Mucosa of rectum (tissue), 2 donors: ENCODE measurements around the gene RUNX1.

ENCODE experiments used
- H3K27ac ChIP-seq, 2 donors: one replicate each; pipeline ENCODE4 v1.7.0; 2013; ENCODE audit warnings: inconsistent platforms in 2 of 2, low read depth in 2 of 2, low read length in 2 of 2
- H3K27me3 ChIP-seq, 2 donors: one replicate each; pipeline ENCODE4 v1.7.0; 2013; ENCODE audit warnings: low read length in 2 of 2; ENCODE audit not compliant: control insufficient read depth in 2 of 2, insufficient read depth in 2 of 2
- H3K36me3 ChIP-seq, 2 donors: one replicate each; pipeline ENCODE4 v1.7.0; 2013; ENCODE audit warnings: low read length in 2 of 2; ENCODE audit not compliant: control insufficient read depth in 2 of 2, insufficient read depth in 2 of 2
- H3K4me1 ChIP-seq, 2 donors: one replicate each; pipeline ENCODE4 v1.7.0; 2013; ENCODE audit warnings: low read length in 2 of 2, mild to moderate bottlenecking in 1 of 2; ENCODE audit not compliant: control insufficient read depth in 2 of 2, insufficient read depth in 2 of 2
- H3K4me3 ChIP-seq, 2 donors: one replicate each; pipeline ENCODE4 v1.7.0; 2013; ENCODE audit warnings: low read length in 2 of 2
- H3K9ac ChIP-seq, 2 donors: one replicate each; pipeline ENCODE4 v1.7.0; 2013; ENCODE audit warnings: low read length in 2 of 2, low read depth in 1 of 2, mild to moderate bottlenecking in 1 of 2
- H3K9me3 ChIP-seq, 2 donors: one replicate each; pipeline ENCODE4 v1.7.0; 2013; ENCODE audit warnings: low read length in 2 of 2; ENCODE audit not compliant: control insufficient read depth in 2 of 2
- donor health status: healthy.
- donor health status: Normal muscosa, but diverticular disease.

Gene RUNX1

DNA sequence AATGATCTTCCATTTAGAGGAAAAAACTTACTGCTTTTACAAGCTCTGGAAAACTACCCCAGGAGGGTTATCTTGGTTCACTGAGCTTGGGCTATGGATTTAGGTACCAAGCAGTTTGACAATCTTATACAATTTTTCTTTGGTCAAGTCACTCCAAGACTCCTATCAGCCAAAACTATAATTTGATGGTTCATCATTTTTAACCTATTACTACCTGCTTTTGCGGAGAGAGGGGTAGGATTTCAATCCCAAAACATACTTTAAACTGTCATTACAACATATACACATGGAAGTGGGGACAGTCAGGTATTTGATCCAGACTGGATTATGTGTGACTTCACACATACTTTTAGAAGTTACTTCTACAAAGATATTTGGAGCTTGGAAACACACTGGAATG, 71.8 kb downstream of the RUNX1 start:
- Histone ChIP-seq H3K27me3 (no peaks in the 10 kb centered on the region), H3K27ac (no peak overlapping the region), H3K9ac (no peak overlapping the region), H3K9me3 (no peaks in the 10 kb centered on the region), H3K4me3 (no peak overlapping the region), H3K36me3 (no peaks in the 10 kb centered on the region), H3K4me1 (peaks cover 0 to 2% of the 10 kb centered on the region in 2 donors)

DNA sequence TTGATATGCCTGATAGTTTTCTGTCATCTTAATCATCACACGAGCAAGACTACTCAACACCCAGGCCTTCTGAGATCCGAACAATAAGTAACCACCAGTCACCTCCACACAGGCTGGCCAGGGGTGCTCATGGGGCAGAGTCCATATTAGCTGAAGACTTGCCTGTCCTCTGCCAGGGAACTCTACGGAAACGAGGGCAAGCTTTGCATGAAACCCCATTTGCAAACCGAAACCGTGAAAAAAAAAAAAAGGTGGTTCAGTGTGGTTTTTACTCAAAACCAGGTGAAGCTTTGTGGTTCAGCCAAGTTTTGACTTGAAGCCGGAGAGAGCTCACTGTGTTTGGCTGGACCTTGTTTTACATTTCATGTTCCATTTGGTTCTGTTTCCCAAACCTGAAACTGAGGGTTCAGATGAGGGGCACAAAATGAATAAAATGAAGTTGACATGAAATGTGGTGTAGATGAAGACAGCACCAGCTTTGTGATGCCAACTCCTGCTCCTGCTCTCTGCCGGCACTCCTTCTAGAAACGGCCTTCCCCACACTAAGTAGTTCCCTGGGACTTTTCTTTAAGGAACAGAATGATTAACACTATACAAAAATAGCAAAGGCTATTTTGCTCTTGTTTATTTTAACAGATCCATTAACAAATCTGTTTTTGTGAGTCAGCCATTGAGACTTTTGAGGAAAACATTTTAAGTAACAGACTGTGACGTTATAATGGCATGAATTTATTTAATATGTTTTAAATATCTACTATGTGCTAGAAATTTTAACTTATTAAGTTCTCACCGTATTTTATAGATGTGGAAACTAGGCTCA, 74.7 kb downstream of the RUNX1 start:
- Histone ChIP-seq H3K4me3 (no peak overlapping the region), H3K27ac (no peak overlapping the region), H3K27me3 (no peaks in the 10 kb centered on the region), H3K36me3 (no peaks in the 10 kb centered on the region), H3K4me1 (peaks cover 0 to 2% of the 10 kb centered on the region in 2 donors), H3K9ac (no peak overlapping the region), H3K9me3 (no peaks in the 10 kb centered on the region)

DNA sequence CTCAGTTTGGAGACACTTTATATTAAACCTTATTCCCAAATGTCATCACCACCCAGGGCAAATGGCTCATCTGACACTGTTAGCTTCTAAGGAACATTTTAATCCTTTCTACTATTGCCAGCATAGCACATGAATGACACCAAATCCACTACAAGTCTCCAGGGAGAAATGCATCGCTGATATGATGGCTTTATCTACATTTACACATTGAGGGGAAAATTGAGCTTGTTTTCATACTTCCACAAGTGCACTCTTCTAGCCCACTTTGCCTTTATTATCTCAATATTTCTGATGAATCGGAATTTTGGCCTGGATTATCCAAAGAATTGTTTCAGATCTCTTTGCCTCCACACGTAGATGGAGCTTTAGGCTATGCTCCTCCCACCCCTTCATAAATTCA, 75.4 kb downstream of the RUNX1 start:
- H3K27me3 ChIP-seq, result no peaks in the 10 kb centered on the region
- H3K36me3 ChIP-seq, result no peaks in the 10 kb centered on the region
- H3K4me1 ChIP-seq, result peaks cover 0 to 2% of the 10 kb centered on the region in 2 donors
- no peaks in the 10 kb centered on the region for H3K9me3 ChIP-seq
- no peak overlapping the region for H3K9ac ChIP-seq
- no peak overlapping the region for H3K27ac ChIP-seq
- no peak overlapping the region for H3K4me3 ChIP-seq

DNA sequence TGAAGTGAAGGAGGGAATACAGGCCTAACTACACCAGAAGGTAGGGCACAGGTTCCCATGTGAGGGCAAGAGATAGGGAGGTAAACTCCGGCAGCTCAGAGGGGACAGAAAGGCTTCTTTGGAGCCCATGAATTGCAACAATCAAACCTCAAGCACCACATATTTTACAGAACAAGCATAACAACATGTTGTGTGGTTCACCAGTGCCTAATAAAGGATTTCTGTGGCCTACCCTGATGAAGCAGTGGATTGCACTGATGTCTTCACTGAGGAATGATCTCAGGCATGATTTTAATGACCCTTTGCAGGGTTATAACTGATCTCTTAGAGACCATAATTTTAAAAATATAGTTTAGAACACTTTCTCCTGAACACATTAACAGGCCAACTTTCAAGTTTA, 77.4 kb downstream of the RUNX1 start:
- H3K4me1 ChIP-seq, result peaks cover 0 to 2% of the 10 kb centered on the region in 2 donors
- H3K27me3 ChIP-seq, result no peaks in the 10 kb centered on the region
- no peak overlapping the region for H3K9ac ChIP-seq
- no peaks in the 10 kb centered on the region for H3K36me3 ChIP-seq
- H3K9me3 ChIP-seq, result no peaks in the 10 kb centered on the region
- no peak overlapping the region for H3K27ac ChIP-seq
- no peak overlapping the region for H3K4me3 ChIP-seq

DNA sequence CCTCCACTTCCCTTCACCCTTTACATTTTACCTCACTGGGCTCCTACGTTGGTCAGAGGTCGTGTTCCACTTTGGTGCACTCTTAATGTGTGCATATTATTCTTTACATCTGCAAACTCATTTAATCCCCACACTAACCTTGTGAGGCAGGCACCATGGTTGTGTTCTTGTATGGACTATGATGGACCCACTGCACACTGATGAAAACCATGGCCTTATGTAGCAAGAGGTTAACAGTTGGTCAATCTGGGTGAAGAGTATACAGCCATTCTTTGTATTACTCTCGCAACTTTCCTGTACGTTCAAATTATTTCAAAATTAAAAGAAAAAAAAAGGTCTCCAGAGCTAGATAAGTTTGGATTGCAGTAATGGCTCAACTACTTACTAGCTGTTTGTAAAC, 78.5 kb downstream of the RUNX1 start:
- Histone ChIP-seq H3K27ac (no peak overlapping the region), H3K36me3 (no peaks in the 10 kb centered on the region), H3K9me3 (no peaks in the 10 kb centered on the region), H3K9ac (no peak overlapping the region), H3K27me3 (no peaks in the 10 kb centered on the region), H3K4me3 (no peak overlapping the region), H3K4me1 (peaks cover 0 to 5% of the 10 kb centered on the region in 2 donors)

DNA sequence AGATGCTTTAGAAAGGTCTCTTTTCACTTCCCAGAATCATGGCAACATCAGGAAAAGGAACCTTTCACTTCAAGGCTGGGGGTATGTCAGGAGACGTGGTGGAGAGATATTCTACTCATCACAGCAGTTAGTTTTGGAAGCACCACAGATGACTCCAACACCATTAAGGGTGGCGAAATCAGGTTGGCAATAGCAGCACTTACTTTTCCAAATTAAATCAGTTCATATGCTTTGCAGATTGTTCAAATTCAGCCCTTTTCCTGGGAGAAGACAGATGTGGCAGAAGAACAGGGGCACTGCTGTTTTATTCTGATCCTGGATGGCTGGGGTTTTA, 79.0 kb downstream of the RUNX1 start:
- Histone ChIP-seq H3K27me3 (no peaks in the 10 kb centered on the region), H3K9me3 (no peaks in the 10 kb centered on the region), H3K4me1 (peaks cover 0 to 5% of the 10 kb centered on the region in 2 donors), H3K4me3 (no peak overlapping the region), H3K27ac (no peak overlapping the region), H3K36me3 (no peaks in the 10 kb centered on the region), H3K9ac (no peak overlapping the region)

DNA sequence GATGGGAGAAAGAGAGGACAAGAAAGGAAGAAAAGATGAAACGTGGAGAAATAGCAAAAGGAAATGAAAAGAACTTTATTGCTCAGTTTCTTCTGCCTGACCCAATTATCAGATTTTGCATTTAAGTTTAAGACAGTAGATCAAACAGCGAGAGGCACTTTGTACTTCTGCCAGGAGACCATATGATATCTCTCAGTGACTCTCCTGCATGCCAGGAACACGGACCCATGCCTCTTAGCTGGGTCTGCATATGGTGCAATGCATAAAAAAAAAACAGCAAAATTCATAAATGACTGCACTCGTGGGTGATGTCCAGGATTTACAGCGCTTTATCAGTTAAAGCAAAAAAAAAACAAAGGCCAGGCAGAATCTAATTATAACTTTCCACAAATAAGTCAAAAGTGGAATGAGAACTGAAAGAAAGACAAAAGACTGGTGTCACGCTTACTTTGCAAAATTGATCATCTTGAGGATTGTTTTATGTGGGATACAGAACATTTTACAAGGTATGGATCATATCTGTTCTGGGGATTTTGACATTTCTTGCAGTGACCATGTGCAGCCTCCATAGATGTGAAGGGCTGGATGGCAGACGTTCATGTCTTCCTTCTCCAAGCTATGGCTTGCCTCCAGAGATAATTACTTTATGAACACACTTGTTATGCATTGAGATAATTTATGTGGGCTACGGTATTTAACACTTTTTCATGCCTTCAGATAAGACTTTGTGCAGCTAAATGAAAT, 79.5 kb downstream of the RUNX1 start:
- no peak overlapping the region for H3K9ac ChIP-seq
- no peaks in the 10 kb centered on the region for H3K27me3 ChIP-seq
- H3K9me3 ChIP-seq, result no peaks in the 10 kb centered on the region
- H3K4me1 ChIP-seq, result peaks cover 3 to 10% of the 10 kb centered on the region in 2 donors
- peaks cover 0 to 2% of the 10 kb centered on the region in 2 donors for H3K36me3 ChIP-seq
- H3K27ac ChIP-seq, result no peak overlapping the region
- H3K4me3 ChIP-seq, result no peak overlapping the region

DNA sequence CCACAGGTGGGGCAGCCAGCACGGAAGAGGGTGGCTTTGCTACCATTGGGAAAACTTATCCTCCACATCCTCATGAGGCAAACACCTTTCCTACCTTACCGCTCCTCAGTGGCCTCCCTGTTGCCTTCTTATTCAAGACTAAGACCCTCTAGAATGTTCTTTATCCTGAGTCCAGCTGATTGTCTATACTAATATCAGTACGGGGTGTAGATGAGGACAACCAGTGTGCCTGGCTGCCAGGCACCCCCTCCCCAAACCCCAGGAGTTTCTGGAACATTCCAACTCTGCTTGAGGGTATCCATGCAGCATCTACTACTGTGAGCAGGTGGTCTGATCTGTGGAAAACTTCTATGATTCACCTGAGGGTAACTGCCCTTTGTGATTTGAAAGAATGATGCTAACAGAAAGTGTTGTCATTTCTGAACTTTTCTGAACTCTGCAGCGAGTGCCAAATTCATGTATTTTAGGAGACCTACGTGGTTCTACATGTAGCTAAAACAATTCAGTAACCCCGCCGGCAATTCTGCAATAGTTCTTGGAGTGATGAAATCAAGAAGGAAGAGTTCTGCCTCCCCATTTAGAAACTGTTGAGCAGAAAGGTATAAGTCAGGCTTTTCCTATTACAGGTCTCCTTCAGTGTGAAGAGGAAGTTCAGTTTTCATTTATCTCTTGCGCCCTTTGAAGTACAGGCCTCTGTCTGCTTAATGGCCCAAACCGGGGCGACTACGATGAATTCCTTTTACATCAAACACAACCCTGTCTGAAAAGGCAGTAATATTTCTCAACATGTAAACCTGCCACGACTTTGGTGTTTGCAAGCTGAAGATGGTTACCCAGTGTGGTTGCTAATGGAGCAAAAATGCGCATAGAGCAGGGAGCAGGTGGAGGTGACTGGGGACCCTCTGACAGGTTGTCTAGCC, 80.4 kb downstream of the RUNX1 start:
- Histone ChIP-seq H3K36me3 (peaks cover 0 to 2% of the 10 kb centered on the region in 2 donors), H3K27ac (no peak overlapping the region), H3K4me1 (peaks cover 3 to 8% of the 10 kb centered on the region in 2 donors), H3K9me3 (no peaks in the 10 kb centered on the region), H3K4me3 (no peak overlapping the region), H3K9ac (no peak overlapping the region), H3K27me3 (no peaks in the 10 kb centered on the region)

DNA sequence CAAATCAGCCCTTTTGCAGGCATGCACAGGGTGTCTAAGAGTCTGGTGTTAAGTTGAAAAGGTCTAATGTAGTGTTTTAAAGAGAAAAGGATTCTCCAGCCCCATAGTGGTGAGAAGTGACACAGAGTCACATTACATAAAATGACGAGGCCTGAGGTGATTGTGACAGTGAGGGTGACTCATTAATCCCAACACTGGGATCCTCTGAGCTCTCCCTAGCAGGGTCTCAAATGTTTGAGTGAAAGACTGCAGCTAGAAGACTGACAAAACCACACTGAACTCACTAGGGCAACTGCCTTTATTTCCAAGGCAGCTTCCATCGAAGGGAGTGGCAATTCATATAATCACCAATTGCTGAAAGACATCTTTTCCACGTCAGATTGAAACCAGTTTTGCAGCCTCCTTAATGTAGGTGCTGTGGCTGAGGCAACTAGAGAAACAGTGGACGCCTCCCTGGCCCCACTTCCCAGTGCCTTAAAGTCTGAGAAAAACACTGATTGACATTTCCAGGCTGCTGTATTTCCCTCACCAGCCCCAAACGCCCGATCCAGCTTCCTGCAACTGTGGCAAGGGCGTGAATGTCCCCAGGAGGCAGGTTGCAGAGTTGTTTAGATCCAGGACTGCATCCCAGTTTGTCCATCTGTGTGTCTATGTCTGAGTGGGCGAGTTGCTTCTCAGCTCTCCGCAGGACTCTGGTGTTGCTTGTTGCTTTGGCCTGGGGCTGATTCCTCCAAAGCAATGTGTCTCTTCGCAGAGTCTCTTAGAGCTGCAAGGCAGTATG, 81.4 kb downstream of the RUNX1 start:
- Histone ChIP-seq H3K9ac (no peak overlapping the region), H3K4me1 (peaks cover 3 to 8% of the 10 kb centered on the region in 2 donors), H3K4me3 (no peak overlapping the region), H3K9me3 (no peaks in the 10 kb centered on the region), H3K36me3 (peaks cover 0 to 2% of the 10 kb centered on the region in 2 donors), H3K27ac (peak overlapping the region in 1 of 2 donors; percentile 20), H3K27me3 (no peaks in the 10 kb centered on the region)
